Gastroesophageal sphincter (tissue), 4 donors: Measurements from ENCODE around the gene EEF1E1. TPM values are rescaled to one million over a fixed set of nuclear protein-coding genes. Genes with fewer than 3 reads are reported as not detected.
A peak's percentile ranks its signal among the peaks of the same experiment; 100 is the strongest.

ENCODE experiments used
- ATAC-seq: fragments of 150-250 bp; one replicate; pipeline ENCODE4 v1.9.1; 2016; ENCODE audit warnings: mild to moderate bottlenecking, moderate library complexity
- H3K27ac ChIP-seq, 4 donors: fragments of 200-600 bp; sonication (generic) in 3 of 4; 1 replicate in 3 of 4; 2 replicates in 1 of 4; pipeline ENCODE4 v1.5.1; 2016 to 2019
- H3K27me3 ChIP-seq: fragments of 200-600 bp; sonication (generic); one replicate; pipeline ENCODE4 v1.5.1; 2019
- H3K36me3 ChIP-seq, 2 donors: fragments of 200-600 bp; sonication (generic); one replicate each; pipeline ENCODE4 v1.5.1; 2019; ENCODE audit warnings: control low read depth in 1 of 2
- H3K4me1 ChIP-seq, 3 donors: fragments of 200-600 bp; sonication (generic); 1 replicate in 2 of 3; 2 replicates in 1 of 3; pipeline ENCODE4 v1.5.1; 2016 to 2019; ENCODE audit warnings: control low read depth in 2 of 3
- H3K4me3 ChIP-seq, 2 donors: fragments of 200-600 bp; sonication (generic); one replicate each; pipeline ENCODE4 v1.5.1; 2019; ENCODE audit warnings: mild to moderate bottlenecking in 1 of 2, moderate library complexity in 1 of 2
- H3K9me3 ChIP-seq, 3 donors: fragments of 200-600 bp; sonication (generic); one replicate each; pipeline ENCODE4 v1.5.1; 2017 to 2019; ENCODE audit warnings: control low read depth in 2 of 3
- CTCF ChIP-seq, 4 experiments: fragments of 200-600 bp in 2 of 4; fragments of 450-650 bp in 2 of 4; sonication (generic) in 1 of 4; IDR thresholded peaks; one replicate each; pipeline ENCODE4 v1.5.1; 2017 to 2019; ENCODE audit warnings: antibody characterized with exemption in 4 of 4, mild to moderate bottlenecking in 2 of 4, moderate library complexity in 2 of 4
- EP300 ChIP-seq: sonication (generic); formaldehyde crosslinking; IDR thresholded peaks from one replicate; pipeline ENCODE4 v1.6.1; 2017; ENCODE audit warnings: antibody characterized with exemption, mild to moderate bottlenecking
- POLR2A ChIP-seq, 2 donors: fragments of 450-650 bp; IDR thresholded peaks; one replicate each; pipeline ENCODE4 v1.6.1; 2017; ENCODE audit warnings: antibody characterized with exemption in 2 of 2, mild to moderate bottlenecking in 2 of 2, moderate library complexity in 1 of 2
- POLR2AphosphoS5 ChIP-seq: sonication (generic); formaldehyde crosslinking; IDR thresholded peaks from one replicate; pipeline ENCODE4 v1.6.1; 2017; ENCODE audit warnings: antibody characterized with exemption
- WGBS, 2 donors: methylation state at CpG; one replicate each; pipeline ENCODE4 v1.1.5; 2018; ENCODE audit warnings: low coverage in 1 of 2; 5-methylcytosine and 5-hydroxymethylcytosine counted together
- total RNA-seq, 4 donors: library from RNA; depleted of rRNA; stranded (reverse); fragments of >200 nt; gene quantifications; one replicate each; pipeline ENCODE4 v1.1.0, GENCODE V29; 2016

EEF1E1 gene
- total RNA-seq, 4 donors from 2014 or later, result 20.5 to 47.9 (median 37.9) TPM

- no peak overlapping the region for H3K4me3 ChIP-seq
- no peaks in the 10 kb centered on the region for H3K9me3 ChIP-seq
- no peaks in the 10 kb centered on the region for H3K27me3 ChIP-seq
- H3K36me3 ChIP-seq, result peaks cover 0 to 84% of the 10 kb centered on the region in 2 donors
- 90 to 98% methylated on average over 3 of the region's 3 CpGs for WGBS, 2 donors
- no peaks in the 10 kb centered on the region for H3K4me1 ChIP-seq
- ATAC-seq, result no peak
- TF ChIP-seq EP300, result no peak
- TF ChIP-seq POLR2A (IDR thresholded peaks at IDR 0.05), result no peak
- no peak for TF ChIP-seq CTCF (IDR thresholded peaks at IDR 0.05)
- TF ChIP-seq POLR2AphosphoS5, result no peak
- H3K27ac ChIP-seq, result no peak overlapping the region
These were observed 11.7 kb downstream of the EEF1E1 start for GRCh38 chr6:8090650-8091049.

GRCh38 chr6:8088886-8089285, 13.5 kb downstream of the EEF1E1 start:
- H3K4me1 ChIP-seq, result no peaks in the 10 kb centered on the region
- no peak overlapping the region for H3K4me3 ChIP-seq
- no peaks in the 10 kb centered on the region for H3K9me3 ChIP-seq
- no peak for TF ChIP-seq EP300
- no peak overlapping the region for H3K27ac ChIP-seq
- no peak for ATAC-seq
- peaks cover 0 to 66% of the 10 kb centered on the region in 2 donors for H3K36me3 ChIP-seq
- H3K27me3 ChIP-seq, result no peaks in the 10 kb centered on the region
- 80 to 85% methylated on average over 2 of the region's 2 CpGs for WGBS, 2 donors

GRCh38 chr6:8087870-8088754, 14.2 kb downstream of the EEF1E1 start:
- H3K27ac ChIP-seq, result no peak overlapping the region
- TF ChIP-seq EP300 (no peak), CTCF (IDR thresholded peaks at IDR 0.05) (no peak), POLR2AphosphoS5 (no peak), POLR2A (IDR thresholded peaks at IDR 0.05) (no peak)
- no peak overlapping the region for H3K4me3 ChIP-seq
- WGBS, 2 donors, result 80 to 93% methylated on average over 5 of the region's 5 CpGs
- H3K27me3 ChIP-seq, result no peaks in the 10 kb centered on the region
- peaks cover 0 to 6% (median under 1%) of the 10 kb centered on the region in 3 donors for H3K4me1 ChIP-seq
- ATAC-seq, result no peak
- H3K36me3 ChIP-seq, result peaks cover 0 to 63% of the 10 kb centered on the region in 2 donors
- H3K9me3 ChIP-seq, result no peaks in the 10 kb centered on the region

GRCh38 chr6:8086755-8087306, 15.5 kb downstream of the EEF1E1 start:
- TF ChIP-seq CTCF (IDR thresholded peaks at IDR 0.05) (no peak), EP300 (no peak), POLR2A (IDR thresholded peaks at IDR 0.05) (no peak), POLR2AphosphoS5 (no peak)
- Histone ChIP-seq H3K4me1 (peaks cover 0 to 10% (median 5%) of the 10 kb centered on the region in 3 donors), H3K36me3 (peaks cover 0 to 57% of the 10 kb centered on the region in 2 donors), H3K9me3 (no peaks in the 10 kb centered on the region), H3K27me3 (no peaks in the 10 kb centered on the region), H3K27ac (no peak overlapping the region), H3K4me3 (no peak overlapping the region)
- WGBS, 2 donors, result 89 to 90% methylated on average over 6 to 9 of the region's 9 CpGs
- ATAC-seq, result no peak

- H3K9me3 ChIP-seq, result no peaks in the 10 kb centered on the region
- H3K4me1 ChIP-seq, result peaks cover 0 to 10% (median 5%) of the 10 kb centered on the region in 3 donors
- WGBS, 2 donors, result 28 to 31% methylated on average over 2 of the region's 2 CpGs
- H3K36me3 ChIP-seq, result peaks cover 0 to 43% of the 10 kb centered on the region in 2 donors
- peak; percentile 73 for ATAC-seq
- TF ChIP-seq CTCF (IDR thresholded peaks at IDR 0.05) (no peak), EP300 (no peak), POLR2AphosphoS5 (no peak), POLR2A (IDR thresholded peaks at IDR 0.05) (no peak)
- no peak overlapping the region for H3K4me3 ChIP-seq
- no peaks in the 10 kb centered on the region for H3K27me3 ChIP-seq
- no peak overlapping the region for H3K27ac ChIP-seq
These were observed 17.3 kb downstream of the EEF1E1 start for GRCh38 chr6:8085053-8085511.
